Ectodermal cell (in vitro differentiated cells): Measurements from ENCODE around the gene PDE3B.
"Not testable (repeated sequence)": the region's sequence is repeated elsewhere in the genome, so short reads cannot be mapped to it uniquely, and the experiment has no call there.

Experiments
- H3K27ac ChIP-seq: 2 replicates; pipeline ENCODE4 v1.7.0; 2013; ENCODE audit warnings: mild to moderate bottlenecking, low read depth, low read length; ENCODE audit not compliant: insufficient read depth, poor library complexity, severe bottlenecking
- H3K27me3 ChIP-seq: 2 replicates; pipeline ENCODE4 v1.7.0; 2013; ENCODE audit warnings: mild to moderate bottlenecking, low read length; ENCODE audit not compliant: insufficient read depth, control insufficient read depth, poor library complexity, severe bottlenecking
- H3K36me3 ChIP-seq: one replicate; pipeline ENCODE4 v1.7.0; 2013; ENCODE audit warnings: low read length; ENCODE audit not compliant: control insufficient read depth, insufficient read depth
- H3K4me1 ChIP-seq: one replicate; pipeline ENCODE4 v1.7.0; 2013; ENCODE audit warnings: low read length; ENCODE audit not compliant: control insufficient read depth, insufficient read depth
- H3K4me3 ChIP-seq: 2 replicates; pipeline ENCODE4 v1.7.0; 2013; ENCODE audit warnings: low read depth, low read length, control low read depth; ENCODE audit not compliant: insufficient read depth
- H3K9me3 ChIP-seq: 2 replicates; pipeline ENCODE4 v1.7.0; 2013; ENCODE audit warnings: mild to moderate bottlenecking, low read length, moderate library complexity; ENCODE audit not compliant: control insufficient read depth
- WGBS, 2 experiments: methylation state at CpG; one replicate each; pipeline ENCODE4 v1.1.7; 2013; ENCODE audit warnings: missing lambda C conversion rate in 2 of 2; 5-methylcytosine and 5-hydroxymethylcytosine counted together

The PDE3B gene

GRCh38 chr11:14764179-14764578, 120.6 kb downstream of the PDE3B start:
- Histone ChIP-seq H3K9me3 (no peaks in the 10 kb centered on the region), H3K27ac (no peak overlapping the region), H3K27me3 (no peaks in the 10 kb centered on the region), H3K4me1 (no peaks in the 10 kb centered on the region), H3K36me3 (no peaks in the 10 kb centered on the region), H3K4me3 (no peak overlapping the region)
- WGBS, 2 experiments, result 100% methylated on average over 1 of the region's 1 CpG

- Histone ChIP-seq H3K4me3 (no peak overlapping the region), H3K9me3 (no peaks in the 10 kb centered on the region), H3K27me3 (no peaks in the 10 kb centered on the region), H3K4me1 (no peaks in the 10 kb centered on the region), H3K36me3 (no peaks in the 10 kb centered on the region), H3K27ac (no peak overlapping the region)
- WGBS, 2 experiments, result 89 to 95% methylated on average over 2 to 4 of the region's 6 CpGs
Observed at GRCh38 chr11:14764579-14765527, 121.2 kb downstream of the PDE3B start.

- H3K27me3 ChIP-seq, result no peaks in the 10 kb centered on the region
Observed at GRCh38 chr11:14766585-14766984, 123.0 kb downstream of the PDE3B start.

GRCh38 chr11:14768526-14769188, 125.1 kb downstream of the PDE3B start:
- WGBS, 2 experiments, result 90 to 100% methylated on average over 1 of the region's 2 CpGs
- no peaks in the 10 kb centered on the region for H3K9me3 ChIP-seq
- no peaks in the 10 kb centered on the region for H3K36me3 ChIP-seq
- no peak overlapping the region for H3K27ac ChIP-seq
- no peaks in the 10 kb centered on the region for H3K4me1 ChIP-seq
- H3K4me3 ChIP-seq, result no peak overlapping the region
- no peaks in the 10 kb centered on the region for H3K27me3 ChIP-seq

More at GRCh38 chr11:14766585-14766984, 123.0 kb downstream of the PDE3B start:
- Histone ChIP-seq H3K27ac (no peak overlapping the region), H3K4me3 (no peak overlapping the region), H3K9me3 (no peaks in the 10 kb centered on the region), H3K4me1 (no peaks in the 10 kb centered on the region), H3K36me3 (no peaks in the 10 kb centered on the region)

- 50 to 67% methylated on average over 1 of the region's 1 CpG for WGBS, 2 experiments
- Histone ChIP-seq H3K36me3 (no peaks in the 10 kb centered on the region), H3K27ac (no peak overlapping the region)
Observed at GRCh38 chr11:14773755-14774154, 130.2 kb downstream of the PDE3B start.

GRCh38 chr11:14774721-14775120, 131.1 kb downstream of the PDE3B start:
- H3K4me1 ChIP-seq, result no peaks in the 10 kb centered on the region
- H3K27ac ChIP-seq, result no peak overlapping the region
- H3K4me3 ChIP-seq, result no peak overlapping the region
- no peaks in the 10 kb centered on the region for H3K27me3 ChIP-seq
- H3K36me3 ChIP-seq, result no peaks in the 10 kb centered on the region
- H3K9me3 ChIP-seq, result no peaks in the 10 kb centered on the region
- WGBS, 2 experiments, result 82 to 85% methylated on average over 3 of the region's 3 CpGs

More at GRCh38 chr11:14773755-14774154, 130.2 kb downstream of the PDE3B start:
- H3K4me3 ChIP-seq, result no peak overlapping the region
- H3K27me3 ChIP-seq, result no peaks in the 10 kb centered on the region
- no peaks in the 10 kb centered on the region for H3K9me3 ChIP-seq
- no peaks in the 10 kb centered on the region for H3K4me1 ChIP-seq

GRCh38 chr11:14775897-14776296, 132.3 kb downstream of the PDE3B start:
- no peak overlapping the region for H3K4me3 ChIP-seq
- no peaks in the 10 kb centered on the region for H3K4me1 ChIP-seq
- no peak overlapping the region for H3K27ac ChIP-seq
- no peaks in the 10 kb centered on the region for H3K27me3 ChIP-seq
- H3K9me3 ChIP-seq, result no peaks in the 10 kb centered on the region
- no peaks in the 10 kb centered on the region for H3K36me3 ChIP-seq

- not testable (repeated sequence) for H3K4me3 ChIP-seq, H3K4me1 ChIP-seq, H3K27me3 ChIP-seq, H3K9me3 ChIP-seq, H3K27ac ChIP-seq, H3K36me3 ChIP-seq
- WGBS, 2 experiments, result 94 to 95% methylated on average over 7 to 8 of the region's 8 CpGs
Observed at GRCh38 chr11:14778460-14778859, 134.9 kb downstream of the PDE3B start.

- WGBS, 2 experiments, result 96 to 99% methylated on average over 6 of the region's 6 CpGs
- Histone ChIP-seq H3K27me3 (no peaks in the 10 kb centered on the region), H3K9me3 (no peaks in the 10 kb centered on the region), H3K4me1 (no peaks in the 10 kb centered on the region), H3K4me3 (no peak overlapping the region), H3K27ac (no peak overlapping the region), H3K36me3 (no peaks in the 10 kb centered on the region)
Observed at GRCh38 chr11:14783788-14784187, 140.2 kb downstream of the PDE3B start.

- Histone ChIP-seq H3K9me3 (no peaks in the 10 kb centered on the region), H3K27ac (no peak overlapping the region), H3K4me1 (no peaks in the 10 kb centered on the region), H3K27me3 (no peaks in the 10 kb centered on the region), H3K36me3 (no peaks in the 10 kb centered on the region), H3K4me3 (no peak overlapping the region)
- WGBS, 2 experiments, result 100% methylated on average over 1 of the region's 2 CpGs; no CpG with 5 or more reads in 1 of the 2 experiments
Observed at GRCh38 chr11:14784230-14784629, 140.6 kb downstream of the PDE3B start.
